Hepatic stellate cell (primary cell): ENCODE data around the gene TIMM8A.

Experiments
- DNase-seq: peaks from one replicate; pipeline ENCODE4 v3.0.0; 2011; ENCODE audit warnings: low spot score

The TIMM8A gene

GRCh38 chrX:101348452-101349192 is at the start of gene TIMM8A:
TIMM8A (minus strand) TSS chrX:101348742; CDS start chrX:101348664, 78 bp downstream.
- peak; percentile 75 for DNase-seq

GRCh38 chrX:101397779-101398178 is 49.2 kb upstream of the TIMM8A start:
- no peak for DNase-seq

- no peak for DNase-seq
Measured at GRCh38 chrX:101395789-101396188, 47.2 kb upstream of the TIMM8A start.

GRCh38 chrX:101394372-101394771 is 45.8 kb upstream of the TIMM8A start:
- DNase-seq, result no peak

GRCh38 chrX:101393530-101394305 is 45.2 kb upstream of the TIMM8A start:
- no peak for DNase-seq

GRCh38 chrX:101391831-101392230 is 43.3 kb upstream of the TIMM8A start:
- no peak for DNase-seq

GRCh38 chrX:101390664-101391525 is 42.4 kb upstream of the TIMM8A start, which contains the start of gene RPL36A:
RPL36A (plus strand) TSS chrX:101391011; CDS start chrX:101391044, 33 bp downstream.
- peak; percentile 67 for DNase-seq

- no peak for DNase-seq
Measured at GRCh38 chrX:101388604-101389003, 40.1 kb upstream of the TIMM8A start.

GRCh38 chrX:101386542-101386885 is 38.0 kb upstream of the TIMM8A start:
- no peak for DNase-seq

GRCh38 chrX:101385795-101386541 is 37.4 kb upstream of the TIMM8A start, which contains the start of gene BTK:
BTK (minus strand) TSS chrX:101386191; CDS start chrX:101375284, 10,907 bp downstream.
- DNase-seq, result no peak

- DNase-seq, result no peak
Measured at GRCh38 chrX:101385026-101385684, 36.6 kb upstream of the TIMM8A start.

GRCh38 chrX:101383679-101384205 is 35.2 kb upstream of the TIMM8A start:
- DNase-seq, result no peak

GRCh38 chrX:101377547-101377946 is 29.0 kb upstream of the TIMM8A start:
- DNase-seq, result no peak

- DNase-seq, result no peak
Measured at GRCh38 chrX:101370888-101371504, 22.5 kb upstream of the TIMM8A start.

- no peak for DNase-seq
Measured at GRCh38 chrX:101369687-101370086, 21.1 kb upstream of the TIMM8A start.

- no peak for DNase-seq
Measured at GRCh38 chrX:101368800-101369199, 20.3 kb upstream of the TIMM8A start.

- no peak for DNase-seq
Measured at GRCh38 chrX:101365301-101365795, 16.8 kb upstream of the TIMM8A start.

- no peak for DNase-seq
Measured at GRCh38 chrX:101362757-101363156, 14.2 kb upstream of the TIMM8A start.

GRCh38 chrX:101362116-101362515 is 13.6 kb upstream of the TIMM8A start:
- DNase-seq, result no peak

GRCh38 chrX:101360390-101360789 is 11.8 kb upstream of the TIMM8A start:
- no peak for DNase-seq
